Lung microvascular endothelial cell (primary cell): ENCODE measurements around the gene ADGRD1. TPM values are rescaled to one million over a fixed set of nuclear protein-coding genes. Genes with fewer than 3 reads are reported as not detected.

Source experiments
- DNase-seq, 2 donors: peaks; one replicate each; pipeline versions ENCODE4 v3.0.0 to v3.0.0-alpha.2; 2010; ENCODE audit warnings: low read depth in 2 of 2
- total RNA-seq: library from RNA; depleted of rRNA; stranded (reverse); fragments of >200 nt; gene quantifications from 2 replicates; pipeline ENCODE4 v1.2.1, GENCODE V29; 2014

ADGRD1 gene
- total RNA-seq, 1 donor from 2014 or later, result 0.20 TPM

- no peak for DNase-seq
These were observed 181.6 kb downstream of the ADGRD1 start for GRCh38 chr12:131135311-131135785.

- DNase-seq, result no peak
These were observed 182.3 kb downstream of the ADGRD1 start for GRCh38 chr12:131135786-131136538.

- no peak for DNase-seq
These were observed 182.8 kb downstream of the ADGRD1 start for GRCh38 chr12:131136539-131136872.

GRCh38 chr12:131137009-131137835, 183.5 kb downstream of the ADGRD1 start:
- no peak for DNase-seq

- DNase-seq, result peak in 1 of 2 donors; percentile 64
These were observed 184.3 kb downstream of the ADGRD1 start for GRCh38 chr12:131137836-131138637.

- no peak for DNase-seq
These were observed 185.1 kb downstream of the ADGRD1 start for GRCh38 chr12:131138638-131139362.

- no peak for DNase-seq
These were observed 185.8 kb downstream of the ADGRD1 start for GRCh38 chr12:131139363-131140068.

GRCh38 chr12:131140069-131140435, 186.3 kb downstream of the ADGRD1 start:
- DNase-seq, result no peak

GRCh38 chr12:131140697-131141096, 187.0 kb downstream of the ADGRD1 start:
- no peak for DNase-seq

- DNase-seq, result no peak
These were observed 187.8 kb downstream of the ADGRD1 start for GRCh38 chr12:131141514-131141913.

- no peak for DNase-seq
These were observed 189.4 kb downstream of the ADGRD1 start for GRCh38 chr12:131142891-131143657.

GRCh38 chr12:131146173-131146675, 192.5 kb downstream of the ADGRD1 start:
- no peak for DNase-seq

- DNase-seq, result no peak
These were observed 193.6 kb downstream of the ADGRD1 start for GRCh38 chr12:131147293-131147692.

GRCh38 chr12:131147894-131148293, 194.2 kb downstream of the ADGRD1 start:
- DNase-seq, result no peak

GRCh38 chr12:131151558-131152345, 198.0 kb downstream of the ADGRD1 start:
- no peak for DNase-seq

GRCh38 chr12:131152587-131152986, 198.9 kb downstream of the ADGRD1 start:
- DNase-seq, result no peak

- no peak for DNase-seq
These were observed 199.3 kb downstream of the ADGRD1 start for GRCh38 chr12:131153016-131153415.

- no peak for DNase-seq
These were observed 200.2 kb downstream of the ADGRD1 start for GRCh38 chr12:131153956-131154355.

- no peak for DNase-seq
These were observed 201.4 kb downstream of the ADGRD1 start for GRCh38 chr12:131155131-131155530.
